Central memory CD8-positive, alpha-beta T cell (primary cell): ENCODE data around the gene ASTN1.

ENCODE experiments used
- ATAC-seq: fragments of 150-1000 bp; cut with Tn5 transposase; replicated peaks from 2 replicates; pipeline ENCODE4 v1.10.0; 2022; ENCODE audit warnings: mild to moderate bottlenecking, moderate FRiP score, moderate number of reproducible peaks; ENCODE audit not compliant: poor library complexity, severe bottlenecking; ENCODE audit errors: extremely low read depth
- DNase-seq, 2 donors: peaks; one replicate each; pipeline ENCODE4 v3.0.0; 2021; ENCODE audit warnings: low spot score in 2 of 2
- H3K27ac Mint-ChIP-seq: one replicate; pipeline ENCODE4 v1.8.0; 2022; ENCODE audit warnings: low read depth, mild to moderate bottlenecking, moderate library complexity, mixed read lengths
- H3K27me3 Mint-ChIP-seq: one replicate; pipeline ENCODE4 v1.8.0; 2022; ENCODE audit warnings: mixed read lengths
- H3K36me3 Mint-ChIP-seq: one replicate; pipeline ENCODE4 v1.8.0; 2022; ENCODE audit warnings: mild to moderate bottlenecking, moderate library complexity, mixed read lengths; ENCODE audit not compliant: insufficient read depth
- H3K4me1 Mint-ChIP-seq: one replicate; pipeline ENCODE4 v1.8.0; 2022; ENCODE audit warnings: mixed read lengths
- H3K4me3 Mint-ChIP-seq: one replicate; pipeline ENCODE4 v1.8.0; 2022; ENCODE audit warnings: mild to moderate bottlenecking, moderate library complexity, mixed read lengths
- H3K9me3 Mint-ChIP-seq: one replicate; pipeline ENCODE4 v1.8.0; 2022; ENCODE audit warnings: mixed read lengths

The ASTN1 gene

DNA sequence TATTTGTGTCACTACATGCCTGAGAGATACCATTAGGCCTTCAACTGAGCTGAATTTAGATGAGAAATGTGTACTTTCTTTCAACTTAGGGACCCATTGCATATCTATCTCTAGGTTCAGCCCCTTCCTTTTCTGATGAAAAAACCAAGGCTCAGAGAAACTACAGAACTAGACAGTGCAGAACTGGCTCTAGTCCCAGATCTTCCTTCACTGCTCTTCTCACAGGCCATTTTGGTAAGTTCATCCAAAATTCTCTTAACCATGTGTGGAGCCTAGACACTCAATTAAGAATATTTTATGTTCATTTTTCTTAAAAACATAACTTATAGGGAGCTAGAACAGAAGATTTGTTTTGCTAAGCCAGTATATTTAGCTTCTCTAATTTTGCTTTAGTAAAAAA, 128.9 kb downstream of the ASTN1 start:
- H3K4me1 Mint-ChIP-seq, result no peaks in the 10 kb centered on the region
- no peaks in the 10 kb centered on the region for H3K9me3 Mint-ChIP-seq
- no peaks in the 10 kb centered on the region for H3K36me3 Mint-ChIP-seq
- no peak overlapping the region for H3K4me3 Mint-ChIP-seq
- no peaks in the 10 kb centered on the region for H3K27me3 Mint-ChIP-seq
- ATAC-seq, result no peak
- H3K27ac Mint-ChIP-seq, result no peak overlapping the region
- DNase-seq, result no peak

DNA sequence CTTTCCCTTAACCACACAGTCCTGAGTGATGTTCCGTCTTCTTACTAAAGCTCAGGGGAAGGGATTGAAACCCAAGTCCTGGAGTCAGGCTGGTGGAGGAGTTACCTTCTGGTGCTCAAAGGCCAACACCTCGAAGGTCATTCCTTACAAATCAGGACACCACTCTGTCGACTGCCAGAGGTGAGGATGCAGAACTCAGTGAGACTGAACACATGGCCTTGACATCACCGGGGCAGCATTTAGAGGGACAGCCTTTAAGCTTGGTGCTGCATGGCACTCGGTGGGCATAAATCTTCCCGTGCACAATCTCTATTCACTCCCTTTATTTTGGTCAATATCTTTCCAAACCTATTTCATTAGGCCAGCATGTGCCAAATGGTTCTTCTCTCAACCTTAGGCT, 130.9 kb downstream of the ASTN1 start:
- no peak for ATAC-seq
- Mint-ChIP-seq H3K9me3 (no peaks in the 10 kb centered on the region), H3K4me3 (no peak overlapping the region), H3K27me3 (no peaks in the 10 kb centered on the region), H3K36me3 (no peaks in the 10 kb centered on the region), H3K27ac (no peak overlapping the region), H3K4me1 (no peaks in the 10 kb centered on the region)
- no peak for DNase-seq

GRCh38 chr1:177032434-177032833, 132.1 kb downstream of the ASTN1 start:
- Mint-ChIP-seq H3K27me3 (no peaks in the 10 kb centered on the region), H3K27ac (no peak overlapping the region), H3K36me3 (no peaks in the 10 kb centered on the region), H3K9me3 (no peaks in the 10 kb centered on the region), H3K4me1 (no peaks in the 10 kb centered on the region), H3K4me3 (no peak overlapping the region)
- DNase-seq (no peak), ATAC-seq (no peak)

- no peak for ATAC-seq
- no peaks in the 10 kb centered on the region for H3K4me1 Mint-ChIP-seq
- peaks cover 16% of the 10 kb centered on the region for H3K9me3 Mint-ChIP-seq
- no peaks in the 10 kb centered on the region for H3K36me3 Mint-ChIP-seq
- H3K27ac Mint-ChIP-seq, result no peak overlapping the region
- H3K4me3 Mint-ChIP-seq, result no peak overlapping the region
- DNase-seq, result no peak
- H3K27me3 Mint-ChIP-seq, result no peaks in the 10 kb centered on the region
Measured at GRCh38 chr1:177024623-177025022, 139.9 kb downstream of the ASTN1 start.

DNA sequence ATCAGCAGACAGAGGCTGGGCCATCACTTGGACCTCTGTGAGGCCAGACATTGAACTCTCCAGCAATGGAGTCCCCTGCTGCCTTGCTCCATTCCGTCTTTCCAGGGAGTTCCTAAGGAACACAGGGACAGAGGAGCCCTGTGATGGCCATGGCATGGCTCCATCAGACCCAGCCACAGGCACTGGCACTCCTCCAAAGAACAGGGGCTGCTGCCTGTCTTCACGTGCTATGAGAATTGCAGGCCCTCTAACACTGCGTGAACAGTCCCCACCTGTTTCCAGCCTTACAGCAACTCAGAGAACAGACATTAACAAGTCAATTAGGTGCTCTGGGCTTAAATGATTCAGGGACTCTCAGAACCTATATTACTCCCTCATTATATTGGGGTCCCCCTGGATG, 140.8 kb downstream of the ASTN1 start:
- no peak overlapping the region for H3K4me3 Mint-ChIP-seq
- H3K4me1 Mint-ChIP-seq, result no peaks in the 10 kb centered on the region
- ATAC-seq, result no peak

DNA sequence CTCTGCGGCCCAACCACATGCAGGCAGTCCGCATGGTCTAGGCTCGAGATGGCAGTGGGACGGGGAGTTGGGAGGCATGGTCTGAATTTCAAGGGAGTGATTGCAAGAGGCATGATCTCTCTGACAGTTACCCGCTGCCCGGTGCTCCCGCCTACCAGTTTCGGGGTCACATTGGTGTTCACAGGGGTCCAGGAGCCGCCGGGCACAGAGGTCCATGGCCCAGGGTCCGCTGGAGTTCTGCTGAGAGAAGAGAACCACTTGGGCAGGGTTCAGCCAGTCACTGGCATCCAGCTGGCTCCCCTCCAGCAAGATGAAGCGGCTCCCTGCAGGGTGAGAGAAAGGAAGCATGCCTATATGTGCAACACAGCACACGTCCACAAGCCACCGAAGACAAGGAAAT, 141.3 kb downstream of the ASTN1 start:
- DNase-seq (no peak), ATAC-seq (no peak)
- Mint-ChIP-seq H3K9me3 (peaks cover 20% of the 10 kb centered on the region), H3K4me1 (no peaks in the 10 kb centered on the region), H3K36me3 (no peaks in the 10 kb centered on the region), H3K27ac (no peak overlapping the region), H3K4me3 (no peak overlapping the region), H3K27me3 (no peaks in the 10 kb centered on the region)

More for the DNA sequence above, 140.8 kb downstream of the ASTN1 start:
- no peak for DNase-seq
- Mint-ChIP-seq H3K27ac (no peak overlapping the region), H3K27me3 (no peaks in the 10 kb centered on the region), H3K9me3 (peaks cover 16% of the 10 kb centered on the region), H3K36me3 (no peaks in the 10 kb centered on the region)

DNA sequence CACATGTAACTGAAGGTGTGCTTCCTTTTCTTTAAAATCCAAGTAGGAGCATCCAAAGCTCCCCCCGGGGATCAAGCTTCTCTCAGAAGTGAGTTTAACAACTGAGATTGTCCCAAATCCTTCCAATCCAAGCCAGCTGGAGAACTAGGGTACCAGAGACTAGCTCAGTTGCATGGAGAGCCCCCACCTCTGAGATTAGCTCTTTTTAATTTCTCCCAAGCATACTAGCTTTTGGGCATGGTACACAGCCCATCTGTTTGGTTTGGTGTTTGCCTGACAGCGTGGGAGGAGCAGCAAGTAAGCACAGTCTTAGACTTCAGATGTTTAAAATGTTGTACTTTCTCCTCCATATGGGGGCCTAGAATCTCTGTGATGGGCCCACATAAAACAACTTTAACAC, 142.8 kb downstream of the ASTN1 start:
- H3K27me3 Mint-ChIP-seq, result no peaks in the 10 kb centered on the region
- H3K4me3 Mint-ChIP-seq, result no peak overlapping the region
- H3K4me1 Mint-ChIP-seq, result no peaks in the 10 kb centered on the region
- DNase-seq, result no peak
- ATAC-seq, result no peak
- no peak overlapping the region for H3K27ac Mint-ChIP-seq
- H3K9me3 Mint-ChIP-seq, result peaks cover 17% of the 10 kb centered on the region
- no peaks in the 10 kb centered on the region for H3K36me3 Mint-ChIP-seq

GRCh38 chr1:177020851-177021589, 143.5 kb downstream of the ASTN1 start:
- ATAC-seq, result no peak
- no peak for DNase-seq
- Mint-ChIP-seq H3K4me3 (no peak overlapping the region), H3K27me3 (no peaks in the 10 kb centered on the region), H3K27ac (no peak overlapping the region), H3K36me3 (no peaks in the 10 kb centered on the region), H3K4me1 (no peaks in the 10 kb centered on the region), H3K9me3 (peaks cover 14% of the 10 kb centered on the region)

- DNase-seq (no peak), ATAC-seq (no peak)
- Mint-ChIP-seq H3K4me3 (no peak overlapping the region), H3K27me3 (no peaks in the 10 kb centered on the region), H3K36me3 (no peaks in the 10 kb centered on the region), H3K27ac (no peak overlapping the region), H3K4me1 (no peaks in the 10 kb centered on the region), H3K9me3 (peaks cover 21% of the 10 kb centered on the region)
Measured at GRCh38 chr1:177017287-177017852, 147.1 kb downstream of the ASTN1 start.

DNA sequence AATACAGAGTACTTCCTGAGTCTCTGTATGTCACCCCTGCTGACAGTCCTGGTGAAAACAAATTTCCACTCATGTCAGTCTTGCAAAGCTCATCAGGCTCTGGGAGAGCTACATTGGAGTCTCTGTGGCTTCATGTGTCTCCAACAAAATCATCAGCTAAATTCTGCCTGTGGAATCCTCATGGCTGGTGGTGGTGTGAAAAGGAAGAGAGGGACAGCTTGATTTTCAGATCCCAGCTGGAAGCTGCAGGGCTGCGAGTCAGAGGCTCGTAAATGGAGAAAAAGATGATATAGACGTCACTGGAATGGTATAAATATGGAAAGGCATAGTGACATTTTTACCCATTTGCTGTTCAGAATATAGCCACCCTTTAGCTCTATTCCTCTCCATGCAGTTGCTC, 150.2 kb downstream of the ASTN1 start:
- no peak for DNase-seq
- no peak for ATAC-seq
- Mint-ChIP-seq H3K4me3 (no peak overlapping the region), H3K4me1 (no peaks in the 10 kb centered on the region), H3K36me3 (no peaks in the 10 kb centered on the region), H3K27ac (no peak overlapping the region), H3K27me3 (no peaks in the 10 kb centered on the region), H3K9me3 (peaks cover 14% of the 10 kb centered on the region)

DNA sequence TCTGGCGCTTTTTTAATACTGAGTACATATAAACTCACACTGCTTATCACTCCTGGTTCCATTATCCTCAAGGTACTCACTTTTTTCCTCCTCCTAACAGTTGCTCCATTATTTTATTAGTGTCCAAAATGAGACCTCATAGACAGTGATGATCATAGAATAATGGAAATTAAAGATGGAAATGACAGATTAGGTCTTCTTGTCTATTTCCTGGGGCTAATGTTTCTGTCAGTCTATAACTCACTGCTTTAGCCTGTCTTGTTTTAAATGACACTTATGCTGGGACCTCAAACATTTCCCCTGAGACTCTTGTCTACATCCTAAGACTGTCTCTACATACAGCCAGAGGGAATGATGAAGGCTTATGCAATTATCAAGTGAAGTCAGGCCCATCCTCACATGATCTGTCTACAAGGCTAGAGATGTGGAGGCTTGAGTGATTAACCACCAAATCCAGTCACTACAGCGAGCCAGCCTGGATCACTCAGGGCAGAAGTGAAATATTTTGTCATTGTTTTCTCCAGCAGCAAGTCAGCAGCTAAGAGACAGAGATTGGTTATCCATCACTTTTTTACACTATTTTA, 152.1 kb downstream of the ASTN1 start:
- DNase-seq, result no peak
- Mint-ChIP-seq H3K9me3 (peaks cover 15% of the 10 kb centered on the region), H3K4me3 (no peak overlapping the region), H3K27me3 (no peaks in the 10 kb centered on the region), H3K36me3 (no peaks in the 10 kb centered on the region), H3K4me1 (no peaks in the 10 kb centered on the region), H3K27ac (no peak overlapping the region)
- no peak for ATAC-seq

- no peaks in the 10 kb centered on the region for H3K36me3 Mint-ChIP-seq
- peaks cover 15% of the 10 kb centered on the region for H3K9me3 Mint-ChIP-seq
- H3K4me1 Mint-ChIP-seq, result no peaks in the 10 kb centered on the region
- H3K27ac Mint-ChIP-seq, result no peak overlapping the region
- ATAC-seq, result no peak
- no peak overlapping the region for H3K4me3 Mint-ChIP-seq
- no peak for DNase-seq
- H3K27me3 Mint-ChIP-seq, result no peaks in the 10 kb centered on the region
Measured at GRCh38 chr1:177011508-177011907, 153.0 kb downstream of the ASTN1 start.

DNA sequence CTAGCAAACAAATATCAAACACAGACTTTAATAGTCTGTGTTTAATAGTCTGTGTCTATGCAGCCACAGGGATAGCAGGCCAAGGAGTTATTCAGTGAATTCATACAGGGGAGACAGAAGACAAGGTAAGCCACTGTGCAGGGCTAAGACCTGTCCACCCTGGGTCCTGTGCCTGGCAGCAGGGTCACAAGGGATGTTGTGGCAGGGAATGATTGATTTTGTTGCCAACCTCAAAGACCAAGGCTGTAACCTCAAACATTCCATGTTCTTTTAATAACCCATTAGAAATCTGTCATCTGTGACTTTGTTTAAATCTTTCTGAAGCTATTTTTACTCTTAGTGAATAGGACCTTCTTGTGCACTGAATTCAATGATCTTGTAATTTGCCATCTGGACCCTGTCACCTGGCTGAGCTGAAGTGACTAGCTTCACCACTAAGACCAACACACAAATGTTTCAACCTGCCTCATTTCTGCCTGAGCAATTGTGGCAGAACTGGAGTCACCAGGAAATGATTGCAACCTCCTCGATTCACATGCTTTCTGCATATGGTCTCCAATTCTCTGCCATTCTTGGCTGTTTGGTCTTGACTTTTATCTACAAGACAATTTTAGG, 154.2 kb downstream of the ASTN1 start:
- H3K36me3 Mint-ChIP-seq, result no peaks in the 10 kb centered on the region
- H3K4me1 Mint-ChIP-seq, result no peaks in the 10 kb centered on the region
- H3K27me3 Mint-ChIP-seq, result no peaks in the 10 kb centered on the region
- peaks cover 15% of the 10 kb centered on the region for H3K9me3 Mint-ChIP-seq
- DNase-seq (no peak), ATAC-seq (no peak)
- H3K27ac Mint-ChIP-seq, result no peak overlapping the region
- H3K4me3 Mint-ChIP-seq, result no peak overlapping the region
